Kidney (tissue), 14 donors: Measurements from ENCODE around the gene AOX1. TPM values are rescaled to one million over a fixed set of nuclear protein-coding genes. Genes with fewer than 3 reads are reported as not detected.

Experiments used
- DNase-seq, 5 donors: peaks; one replicate each; pipeline ENCODE4 v3.0.0-alpha.2; 2013 to 2020
- FAIRE-seq: peaks from 2 replicates; lab custom pipeline; 2012; peaks lifted over from hg19 to GRCh38; lab: Jason Lieb, UNC
- H3K27ac ChIP-seq, 2 donors: one replicate each; pipeline ENCODE4 v1.7.0; 2013; ENCODE audit warnings: low read depth in 2 of 2, low read length in 2 of 2, inconsistent platforms in 1 of 2
- H3K27me3 ChIP-seq: one replicate; pipeline ENCODE4 v1.7.1; 2013; ENCODE audit warnings: low read length, inconsistent platforms; ENCODE audit not compliant: control insufficient read depth, insufficient read depth
- H3K36me3 ChIP-seq, 3 donors: one replicate each; pipeline versions ENCODE4 v1.7.0 to v1.7.1; 2013; ENCODE audit warnings: low read length in 3 of 3, control low read depth in 1 of 3, inconsistent platforms in 1 of 3; ENCODE audit not compliant: insufficient read depth in 3 of 3, control insufficient read depth in 2 of 3
- H3K4me1 ChIP-seq, 3 donors: one replicate each; pipeline versions ENCODE4 v1.7.0 to v1.7.1; 2013; ENCODE audit warnings: low read length in 3 of 3, inconsistent platforms in 1 of 3, low read depth in 1 of 3; ENCODE audit not compliant: control insufficient read depth in 2 of 3, insufficient read depth in 2 of 3
- H3K4me3 ChIP-seq, 3 donors: one replicate each; pipeline versions ENCODE4 v1.7.0 to v1.8.1; 2013; ENCODE audit warnings: low read length in 3 of 3, control low read depth in 1 of 3, inconsistent platforms in 1 of 3
- H3K9ac ChIP-seq, 3 donors: one replicate each; pipeline versions ENCODE4 v1.7.0 to v1.7.1; 2013; ENCODE audit warnings: low read length in 3 of 3, control low read depth in 1 of 3, inconsistent platforms in 1 of 3
- H3K9me3 ChIP-seq, 3 donors: one replicate each; pipeline versions ENCODE4 v1.7.0 to v1.7.1; 2013; ENCODE audit warnings: low read length in 3 of 3, control low read depth in 1 of 3, inconsistent platforms in 1 of 3; ENCODE audit not compliant: control insufficient read depth in 2 of 3, insufficient read depth in 1 of 3
- intact Hi-C: fragments of 100-400 bp; cut with DNase I; formaldehyde crosslinking; loops from one replicate; pipeline ENCODE4 v1.11.1; 2022
- polyA plus RNA-seq: library from polyadenylated mRNA; stranded (reverse); fragments of 350-450 nt; fragmentation: Illumina TruSeq; extraction: RNeasy Lipid Tissue Mini Kit (QIAGEN cat#74804); gene quantifications from one replicate; pipeline ENCODE4 v1.2.3, GENCODE V29; 2014; ENCODE audit warnings: low read depth, low replicate concordance; ENCODE audit not compliant: insufficient read depth
- total RNA-seq: library from RNA; stranded (reverse); fragmentation: NEBNext Ultra II Directional; extraction: Animal tissue kit (Norgen Biotek cat#: 25700); gene quantifications from one replicate; pipeline ENCODE4 v1.2.1, GENCODE V29; 2021
- TF ChIP-seq, protein P1 (sequence below): IDR thresholded peaks from 3 replicates; pipeline ENCODE4 v1.5.1; 2012; ENCODE audit warnings: mild to moderate bottlenecking, moderate library complexity, borderline replicate concordance; ENCODE audit not compliant: insufficient read depth; ENCODE audit errors: extremely low read depth
- donor health status: control.
- donor health status: control.
- donor health status: control.
- donor health status: control.
- donor health status: control.
- donor health status: DM: yes; HTN: yes; CAD: no.
- donor health status: Normal renal cell carcinoma (clear cell type).

AOX1 gene
- total and polyA plus RNA-seq, 2 donors from 2014 or later = 38.6 to 43.7 TPM

DNA sequence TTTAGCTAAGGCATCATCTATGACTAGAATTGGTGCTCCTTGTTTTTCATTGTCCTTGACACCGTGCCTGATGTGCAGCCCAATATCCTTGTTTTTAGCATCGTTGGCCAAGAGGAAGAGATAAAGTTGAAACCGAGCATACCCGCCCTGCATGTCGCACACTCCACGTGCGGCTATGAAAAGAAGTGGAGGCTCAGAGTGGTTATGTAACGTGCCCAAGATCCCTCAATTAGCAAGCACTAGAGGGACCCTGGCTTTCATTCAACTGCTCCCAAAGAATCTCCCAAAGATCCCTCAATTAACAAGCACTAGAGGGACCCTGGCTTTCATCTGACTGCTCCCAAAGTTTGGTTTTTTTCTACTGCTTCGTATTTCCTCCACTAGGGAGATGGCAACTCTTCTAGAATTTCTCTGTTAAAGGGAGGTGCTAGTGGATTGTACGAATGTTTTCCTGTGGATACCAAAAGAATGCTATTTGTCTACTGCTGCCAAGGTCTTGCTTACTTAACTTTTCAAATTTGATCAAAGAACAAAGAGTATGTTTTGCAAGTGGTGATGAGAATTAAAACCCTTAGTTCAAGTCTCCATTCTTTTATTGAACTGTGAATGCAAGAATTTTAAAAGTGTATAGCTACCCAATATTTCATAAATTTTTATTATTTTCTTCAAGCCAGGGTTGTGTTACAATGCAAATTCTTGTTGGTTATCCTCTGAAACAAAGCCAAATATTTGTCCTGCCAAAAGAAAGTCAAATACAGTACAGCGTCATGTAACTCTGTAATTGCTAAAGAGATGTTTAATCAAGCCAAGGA lies 92.1 kb downstream of the AOX1 start:
- Histone ChIP-seq H3K27ac (no peak overlapping the region), H3K9ac (no peak overlapping the region), H3K4me1 (no peaks in the 10 kb centered on the region), H3K9me3 (no peaks in the 10 kb centered on the region), H3K27me3 (no peaks in the 10 kb centered on the region), H3K36me3 (no peaks in the 10 kb centered on the region), H3K4me3 (no peak overlapping the region)
- TF ChIP-seq, protein P1, sequence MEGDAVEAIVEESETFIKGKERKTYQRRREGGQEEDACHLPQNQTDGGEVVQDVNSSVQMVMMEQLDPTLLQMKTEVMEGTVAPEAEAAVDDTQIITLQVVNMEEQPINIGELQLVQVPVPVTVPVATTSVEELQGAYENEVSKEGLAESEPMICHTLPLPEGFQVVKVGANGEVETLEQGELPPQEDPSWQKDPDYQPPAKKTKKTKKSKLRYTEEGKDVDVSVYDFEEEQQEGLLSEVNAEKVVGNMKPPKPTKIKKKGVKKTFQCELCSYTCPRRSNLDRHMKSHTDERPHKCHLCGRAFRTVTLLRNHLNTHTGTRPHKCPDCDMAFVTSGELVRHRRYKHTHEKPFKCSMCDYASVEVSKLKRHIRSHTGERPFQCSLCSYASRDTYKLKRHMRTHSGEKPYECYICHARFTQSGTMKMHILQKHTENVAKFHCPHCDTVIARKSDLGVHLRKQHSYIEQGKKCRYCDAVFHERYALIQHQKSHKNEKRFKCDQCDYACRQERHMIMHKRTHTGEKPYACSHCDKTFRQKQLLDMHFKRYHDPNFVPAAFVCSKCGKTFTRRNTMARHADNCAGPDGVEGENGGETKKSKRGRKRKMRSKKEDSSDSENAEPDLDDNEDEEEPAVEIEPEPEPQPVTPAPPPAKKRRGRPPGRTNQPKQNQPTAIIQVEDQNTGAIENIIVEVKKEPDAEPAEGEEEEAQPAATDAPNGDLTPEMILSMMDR = no peak
- intact Hi-C loops = no loop called here
- FAIRE-seq (no peak), DNase-seq (peak in 2 of 5 donors; percentile 12 to 45)

DNA sequence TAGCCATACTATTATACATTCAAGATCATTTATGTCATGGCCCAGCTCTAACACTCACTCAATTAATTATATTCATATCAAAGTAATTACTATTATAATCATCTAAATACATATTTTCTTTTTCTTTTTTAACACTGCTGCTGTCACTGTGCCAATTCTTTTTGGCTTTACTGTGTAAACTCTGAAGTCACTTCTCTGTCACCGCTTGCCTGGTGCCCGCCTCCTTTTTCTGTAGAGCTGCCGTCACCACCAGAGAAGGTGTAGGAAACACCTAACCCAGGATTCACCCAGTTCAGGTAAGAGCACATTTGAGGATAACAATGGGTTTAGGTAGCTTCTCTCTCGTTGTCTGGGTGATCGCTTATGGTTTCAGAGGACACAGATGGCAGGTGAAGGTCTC lies 93.3 kb downstream of the AOX1 start:
- Histone ChIP-seq H3K27ac (no peak overlapping the region), H3K27me3 (no peaks in the 10 kb centered on the region), H3K4me1 (no peaks in the 10 kb centered on the region), H3K36me3 (no peaks in the 10 kb centered on the region), H3K9ac (no peak overlapping the region), H3K9me3 (no peaks in the 10 kb centered on the region), H3K4me3 (no peak overlapping the region)
- TF ChIP-seq, protein P1 = no peak
- FAIRE-seq (no peak), DNase-seq (no peak)
- intact Hi-C loops = no loop called here

DNA sequence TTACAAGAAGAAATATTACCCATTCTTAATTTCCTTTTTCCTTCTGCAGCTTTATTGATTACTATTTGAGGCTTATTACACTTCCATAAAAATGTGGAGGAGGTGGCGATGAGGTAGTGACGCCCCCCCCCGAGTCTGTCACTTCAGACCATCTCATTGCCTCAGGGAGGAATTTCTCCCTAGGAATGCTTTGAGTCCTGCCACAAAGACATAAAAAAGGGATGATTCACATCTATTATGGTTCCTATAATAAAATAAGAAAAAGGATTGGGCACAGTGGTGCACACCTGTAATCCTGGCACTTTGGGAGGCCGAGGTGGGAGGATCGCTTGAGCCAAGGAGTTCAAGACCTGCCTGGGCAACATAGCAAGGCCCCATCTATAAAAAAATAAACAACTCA lies 93.7 kb downstream of the AOX1 start:
- H3K27me3 ChIP-seq = no peaks in the 10 kb centered on the region
- intact Hi-C loops = no loop called here
- H3K9me3 ChIP-seq = no peaks in the 10 kb centered on the region
- TF ChIP-seq, protein P1 = no peak
- H3K4me3 ChIP-seq = no peak overlapping the region
- no peak overlapping the region for H3K27ac ChIP-seq
- no peak overlapping the region for H3K9ac ChIP-seq
- DNase-seq (no peak), FAIRE-seq (no peak)
- H3K4me1 ChIP-seq = no peaks in the 10 kb centered on the region
- no peaks in the 10 kb centered on the region for H3K36me3 ChIP-seq
